GM06990 (cell line): ENCODE measurements around the gene RHOC.

Source experiments
- DNase-seq: peaks from one replicate; pipeline ENCODE4 v3.0.0-alpha.2; 2011; ENCODE audit not compliant: insufficient read length; ENCODE audit errors: extremely low read depth
- H3K27me3 ChIP-seq: replicated peaks from 2 replicates; pipeline ENCODE4 v1.6.0; 2011; ENCODE audit warnings: low read length; ENCODE audit not compliant: control insufficient read depth, insufficient read depth
- H3K36me3 ChIP-seq: 2 replicates; pipeline ENCODE4 v1.5.1; 2011; ENCODE audit warnings: low read length; ENCODE audit not compliant: control insufficient read depth, insufficient read depth
- H3K4me3 ChIP-seq: replicated peaks from 2 replicates; pipeline ENCODE4 v1.5.1; 2011; ENCODE audit warnings: low read depth, mild to moderate bottlenecking, control low read depth, low read length
- CTCF ChIP-seq: IDR thresholded peaks from 2 replicates; pipeline ENCODE4 v1.5.1; 2011; ENCODE audit warnings: low read length, control low read depth, mild to moderate bottlenecking, inconsistent platforms; ENCODE audit not compliant: insufficient read depth, poor library complexity, severe bottlenecking

Gene RHOC

DNA sequence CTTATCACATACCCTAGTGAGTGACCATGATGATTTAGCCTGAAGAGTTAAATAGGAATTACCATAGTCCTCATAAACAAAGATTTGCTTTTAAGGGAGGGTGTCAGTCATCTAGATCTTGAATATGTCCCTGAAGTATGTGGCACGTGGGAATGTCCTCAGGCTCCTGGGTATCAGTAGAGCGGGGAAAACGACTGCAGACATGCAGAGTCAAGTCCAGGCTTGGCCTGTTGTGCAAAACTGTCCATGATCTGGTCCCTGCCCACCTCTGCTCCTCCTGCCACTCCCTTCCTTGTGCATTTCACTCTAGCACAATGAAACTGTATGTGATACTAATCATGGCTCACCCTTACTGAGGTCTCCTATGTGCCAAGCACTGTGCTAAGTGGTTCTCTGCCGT is 19.6 kb downstream of the RHOC start:
- TF ChIP-seq CTCF: no peak
- Histone ChIP-seq H3K4me3 (no peak overlapping the region), H3K36me3 (peaks cover 12% of the 10 kb centered on the region), H3K27me3 (no peaks in the 10 kb centered on the region)
- no peak for DNase-seq

DNA sequence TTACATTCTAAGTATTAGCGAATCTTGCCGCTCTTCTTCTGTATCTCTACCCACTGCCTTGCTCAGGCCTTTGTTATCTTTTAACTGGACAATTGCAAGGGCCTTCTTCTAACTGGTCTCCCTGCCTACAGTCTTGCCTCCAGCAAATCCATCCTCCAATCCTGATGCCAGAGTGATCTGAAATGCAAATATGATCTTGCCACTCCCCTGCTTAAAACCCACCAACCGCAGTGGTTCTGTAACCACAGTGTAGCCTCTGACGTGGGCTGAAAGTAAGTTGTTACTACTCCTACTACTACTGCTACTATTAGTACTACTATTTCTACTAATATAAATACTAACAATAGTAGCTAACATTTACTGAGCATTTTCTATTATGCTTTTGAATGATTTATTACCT is 20.1 kb downstream of the RHOC start:
- no peak for DNase-seq
- Histone ChIP-seq H3K4me3 (no peak overlapping the region), H3K36me3 (peaks cover 10% of the 10 kb centered on the region), H3K27me3 (no peaks in the 10 kb centered on the region)
- no peak for TF ChIP-seq CTCF

GRCh38 chr1:112686417-112686816 is 20.5 kb downstream of the RHOC start:
- no peaks in the 10 kb centered on the region for H3K27me3 ChIP-seq
- no peak for DNase-seq
- H3K4me3 ChIP-seq: no peak overlapping the region
- TF ChIP-seq CTCF: no peak
- H3K36me3 ChIP-seq: peaks cover 10% of the 10 kb centered on the region

- DNase-seq: no peak
- H3K36me3 ChIP-seq: peaks cover 10% of the 10 kb centered on the region
- no peaks in the 10 kb centered on the region for H3K27me3 ChIP-seq
- no peak overlapping the region for H3K4me3 ChIP-seq
- no peak for TF ChIP-seq CTCF
Measured at GRCh38 chr1:112685913-112686312, 21.0 kb downstream of the RHOC start.

GRCh38 chr1:112678605-112679004 is 28.3 kb downstream of the RHOC start:
- no peak for TF ChIP-seq CTCF
- no peak for DNase-seq
- H3K36me3 ChIP-seq: no peaks in the 10 kb centered on the region
- no peak overlapping the region for H3K4me3 ChIP-seq
- H3K27me3 ChIP-seq: no peaks in the 10 kb centered on the region

- no peaks in the 10 kb centered on the region for H3K27me3 ChIP-seq
- DNase-seq: no peak
- no peak for TF ChIP-seq CTCF
- no peaks in the 10 kb centered on the region for H3K36me3 ChIP-seq
- H3K4me3 ChIP-seq: no peak overlapping the region
Measured at GRCh38 chr1:112677501-112677900, 29.4 kb downstream of the RHOC start.
